Measurements from ENCODE around the gene FAM78A. TPM values are rescaled to one million over a fixed set of nuclear protein-coding genes. Genes with fewer than 3 reads are reported as not detected.

FAM78A gene
- total RNA-seq, 1 experiment from 2014 or later = 2.0 TPM

Other genes with a start within 250 kb of the FAM78A start
- 32.6 and 32.7 TPM in 2 replicates for gene AIF1L, start 180.0 kb downstream of the FAM78A start, total RNA-seq (2014; rRNA removed; shearing (Covaris generic))
- gene NUP214, start 150.9 kb downstream of the FAM78A start, total RNA-seq (2014; rRNA removed; shearing (Covaris generic)) = 12.7 and 13.2 TPM in 2 replicates
- 1.1 and 2.0 TPM in 2 replicates for gene PLPP7, start 13.2 kb upstream of the FAM78A start, total RNA-seq (2014; rRNA removed; shearing (Covaris generic))
- gene PRRC2B, start 117.6 kb upstream of the FAM78A start, total RNA-seq (2014; rRNA removed; shearing (Covaris generic)) = 40.1 and 68.0 TPM in 2 replicates
- 20.9 TPM in 2 replicates for gene POMT1, start 226.4 kb upstream of the FAM78A start, total RNA-seq (2014; rRNA removed; shearing (Covaris generic))